Stimulated activated CD4-positive, alpha-beta T cell treated with anti-CD3 and anti-CD28 coated beads, Interleukin-2, amount 100 ng/mL, for 48 hours (primary cell): ENCODE measurements around the gene SDSL.

ENCODE experiments used
- DNase-seq, 2 donors: peaks; one replicate each; pipeline ENCODE4 v3.0.0-alpha.2; 2020

The SDSL gene

GRCh38 chr12:113422030-113422885, at the start of gene SDSL:
Gene SDSL, plus strand, starts transcription at chr12:113422380. Its CDS starts 5,603 bp downstream, at chr12:113427983.
- peak; percentile 6 to 13 for DNase-seq

GRCh38 chr12:113373440-113373839, 48.7 kb upstream of the SDSL start:
- no peak for DNase-seq

- DNase-seq, result no peak
These were observed 48.2 kb upstream of the SDSL start for GRCh38 chr12:113373969-113374368.

- DNase-seq, result no peak
These were observed 47.3 kb upstream of the SDSL start for GRCh38 chr12:113374823-113375428.

- DNase-seq, result no peak
These were observed 43.9 kb upstream of the SDSL start for GRCh38 chr12:113378291-113378690.

GRCh38 chr12:113381220-113381619, 41.0 kb upstream of the SDSL start:
- no peak for DNase-seq

GRCh38 chr12:113382206-113382605, 40.0 kb upstream of the SDSL start:
- DNase-seq, result no peak

- DNase-seq, result no peak
These were observed 37.4 kb upstream of the SDSL start for GRCh38 chr12:113384778-113385177.

GRCh38 chr12:113385282-113385882, 36.8 kb upstream of the SDSL start:
- no peak for DNase-seq

- DNase-seq, result no peak
These were observed 35.2 kb upstream of the SDSL start for GRCh38 chr12:113386866-113387566.

- no peak for DNase-seq
These were observed 34.5 kb upstream of the SDSL start for GRCh38 chr12:113387631-113388030.

GRCh38 chr12:113388351-113388750, 33.8 kb upstream of the SDSL start:
- no peak for DNase-seq

- no peak for DNase-seq
These were observed 31.8 kb upstream of the SDSL start for GRCh38 chr12:113390064-113391043.

- no peak for DNase-seq
These were observed 31.0 kb upstream of the SDSL start for GRCh38 chr12:113391145-113391544.

- no peak for DNase-seq
These were observed 30.4 kb upstream of the SDSL start for GRCh38 chr12:113391650-113392337.

GRCh38 chr12:113392520-113392919, 29.7 kb upstream of the SDSL start:
- no peak for DNase-seq

- no peak for DNase-seq
These were observed 29.1 kb upstream of the SDSL start for GRCh38 chr12:113392988-113393579.

GRCh38 chr12:113393749-113394148, 28.4 kb upstream of the SDSL start:
- no peak for DNase-seq

- no peak for DNase-seq
These were observed 27.1 kb upstream of the SDSL start for GRCh38 chr12:113395119-113395518.

GRCh38 chr12:113396200-113396599, 26.0 kb upstream of the SDSL start:
- no peak for DNase-seq
